ENCODE measurements around the gene PODN.

- TF ChIP-seq CTCF (conservative IDR thresholded peaks at IDR 0.05) = no peak
- no peak for TF ChIP-seq EZH2 (IDR thresholded peaks at IDR 0.05; ENCODE audit: low read depth)
Observed at GRCh38 chr1:53116307-53116810, 54.3 kb downstream of the PODN start.
